GM19324 (cell line): ENCODE data around the gene PTPRK.
"Not testable (repeated sequence)": the region's sequence is repeated elsewhere in the genome, so short reads cannot be mapped to it uniquely, and the experiment has no call there.

Experiments used
- ATAC-seq: cut with Tn5 transposase; IDR thresholded peaks from one replicate; pipeline ENCODE4 v1.9.1; 2021; ENCODE audit warnings: mild to moderate bottlenecking, moderate library complexity; ENCODE audit not compliant: unreplicated experiment, low FRiP score

Gene PTPRK

GRCh38 chr6:127950566-127951145 is 569.7 kb downstream of the PTPRK start:
- peak; percentile 39 for ATAC-seq

GRCh38 chr6:127949251-127949650 is 571.1 kb downstream of the PTPRK start:
- no peak for ATAC-seq

GRCh38 chr6:127946388-127946787 is 574.0 kb downstream of the PTPRK start:
- ATAC-seq = no peak

- no peak for ATAC-seq
Measured at GRCh38 chr6:127945434-127946097, 574.8 kb downstream of the PTPRK start.

GRCh38 chr6:127941228-127941627 is 579.2 kb downstream of the PTPRK start:
- no peak for ATAC-seq

GRCh38 chr6:127939442-127940066 is 580.8 kb downstream of the PTPRK start:
- ATAC-seq = no peak

GRCh38 chr6:127938701-127939100 is 581.7 kb downstream of the PTPRK start:
- ATAC-seq = no peak

- no peak for ATAC-seq
Measured at GRCh38 chr6:127937747-127938146, 582.7 kb downstream of the PTPRK start.

GRCh38 chr6:127937102-127937501 is 583.3 kb downstream of the PTPRK start:
- ATAC-seq = no peak

GRCh38 chr6:127934956-127935355 is 585.4 kb downstream of the PTPRK start:
- ATAC-seq = no peak

- no peak for ATAC-seq
Measured at GRCh38 chr6:127933852-127934840, 586.3 kb downstream of the PTPRK start.

GRCh38 chr6:127933137-127933536 is 587.3 kb downstream of the PTPRK start:
- ATAC-seq = no peak

- no peak for ATAC-seq
Measured at GRCh38 chr6:127932708-127933107, 587.7 kb downstream of the PTPRK start.

GRCh38 chr6:127926441-127926840 is 594.0 kb downstream of the PTPRK start:
- not testable (repeated sequence) for ATAC-seq

GRCh38 chr6:127924440-127924839 is 596.0 kb downstream of the PTPRK start:
- ATAC-seq = no peak

GRCh38 chr6:127924031-127924430 is 596.4 kb downstream of the PTPRK start:
- ATAC-seq = no peak

- ATAC-seq = no peak
Measured at GRCh38 chr6:127923135-127923534, 597.3 kb downstream of the PTPRK start.

GRCh38 chr6:127921982-127922381 is 598.4 kb downstream of the PTPRK start:
- no peak for ATAC-seq

- ATAC-seq = no peak
Measured at GRCh38 chr6:127920804-127921203, 599.6 kb downstream of the PTPRK start.
